ENCODE results near the gene GABBR2.

The GABBR2 gene

DNA sequence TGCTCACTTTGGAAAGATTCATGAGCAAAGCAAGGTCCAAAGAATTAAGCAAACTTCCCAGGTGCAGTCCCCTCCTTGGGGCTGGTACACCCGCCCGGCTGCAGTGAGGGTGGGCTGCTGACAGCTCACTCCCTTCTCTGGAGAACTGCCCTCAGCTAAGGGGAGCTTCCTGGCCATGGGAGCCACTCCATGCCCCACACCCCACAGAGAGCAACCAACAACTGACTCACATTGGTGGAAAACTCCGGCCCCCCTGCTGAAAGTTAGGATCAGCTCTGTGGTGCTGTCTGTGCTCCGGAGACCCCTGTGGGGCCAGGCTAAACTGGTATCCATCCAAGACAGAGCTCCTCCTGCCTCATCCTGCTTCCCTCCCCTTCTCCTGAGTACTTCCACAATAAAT, 223.0 kb downstream of the GABBR2 start:
- Histone ChIP-seq H3K79me2 (ENCODE audit: low read length) (no peaks in the 10 kb centered on the region), H3F3A (ENCODE audit: insufficient read depth, low read length) (no peaks in the 10 kb centered on the region), H3K9me2 (replicated peaks; ENCODE audit: insufficient read depth, low read length) (no peaks in the 10 kb centered on the region), H3K9ac (ENCODE audit: low read length) (no peak overlapping the region), H3K27me3 (replicated peaks; ENCODE audit: insufficient read depth, low read length) (no peaks in the 10 kb centered on the region), H3K4me2 (ENCODE audit: low read depth, low read length) (no peak overlapping the region), H2AFZ (ENCODE audit: low read length) (no peak overlapping the region), H3K4me3 (ENCODE audit: low read length) (no peak overlapping the region), H3K27ac (ENCODE audit: low read length) (no peak overlapping the region), H3K4me1 (ENCODE audit: low read length) (0 out of 2 replicates have a peak, but pooled peaks cover 4% of the 10 kb centered on the region), H3K9me3 (replicated peaks; ENCODE audit: insufficient read depth, low read length) (no peaks in the 10 kb centered on the region), H3K36me3 (replicated peaks; ENCODE audit: insufficient read depth, low read length) (no peaks in the 10 kb centered on the region), H4K20me1 (ENCODE audit: insufficient read depth, low read length) (no peaks in the 10 kb centered on the region)
- DNase-seq, result no peak
- TF ChIP-seq EZH2 (optimal IDR thresholded peaks at IDR 0.05; ENCODE audit: low read depth, low read length) (no peak), EZH2phosphoT487 (IDR thresholded peaks at IDR 0.05; ENCODE audit: low read length) (no peak)
- TF ChIP-seq, protein P1, sequence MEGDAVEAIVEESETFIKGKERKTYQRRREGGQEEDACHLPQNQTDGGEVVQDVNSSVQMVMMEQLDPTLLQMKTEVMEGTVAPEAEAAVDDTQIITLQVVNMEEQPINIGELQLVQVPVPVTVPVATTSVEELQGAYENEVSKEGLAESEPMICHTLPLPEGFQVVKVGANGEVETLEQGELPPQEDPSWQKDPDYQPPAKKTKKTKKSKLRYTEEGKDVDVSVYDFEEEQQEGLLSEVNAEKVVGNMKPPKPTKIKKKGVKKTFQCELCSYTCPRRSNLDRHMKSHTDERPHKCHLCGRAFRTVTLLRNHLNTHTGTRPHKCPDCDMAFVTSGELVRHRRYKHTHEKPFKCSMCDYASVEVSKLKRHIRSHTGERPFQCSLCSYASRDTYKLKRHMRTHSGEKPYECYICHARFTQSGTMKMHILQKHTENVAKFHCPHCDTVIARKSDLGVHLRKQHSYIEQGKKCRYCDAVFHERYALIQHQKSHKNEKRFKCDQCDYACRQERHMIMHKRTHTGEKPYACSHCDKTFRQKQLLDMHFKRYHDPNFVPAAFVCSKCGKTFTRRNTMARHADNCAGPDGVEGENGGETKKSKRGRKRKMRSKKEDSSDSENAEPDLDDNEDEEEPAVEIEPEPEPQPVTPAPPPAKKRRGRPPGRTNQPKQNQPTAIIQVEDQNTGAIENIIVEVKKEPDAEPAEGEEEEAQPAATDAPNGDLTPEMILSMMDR (IDR thresholded peaks at IDR 0.05; ENCODE audit: low read length), result no peak

GRCh38 chr9:98484162-98484561, 224.6 kb downstream of the GABBR2 start:
- Histone ChIP-seq H4K20me1 (ENCODE audit: insufficient read depth, low read length) (no peaks in the 10 kb centered on the region), H3F3A (ENCODE audit: insufficient read depth, low read length) (no peaks in the 10 kb centered on the region), H3K4me1 (ENCODE audit: low read length) (no peaks in the 10 kb centered on the region), H3K36me3 (replicated peaks; ENCODE audit: insufficient read depth, low read length) (no peaks in the 10 kb centered on the region), H3K4me2 (ENCODE audit: low read depth, low read length) (no peak overlapping the region), H3K9me3 (replicated peaks; ENCODE audit: insufficient read depth, low read length) (no peaks in the 10 kb centered on the region), H3K9ac (ENCODE audit: low read length) (no peak overlapping the region), H3K4me3 (ENCODE audit: low read length) (no peak overlapping the region), H3K27ac (ENCODE audit: low read length) (no peak overlapping the region), H2AFZ (ENCODE audit: low read length) (no peak overlapping the region), H3K79me2 (ENCODE audit: low read length) (no peaks in the 10 kb centered on the region), H3K9me2 (replicated peaks; ENCODE audit: insufficient read depth, low read length) (no peaks in the 10 kb centered on the region), H3K27me3 (replicated peaks; ENCODE audit: insufficient read depth, low read length) (no peaks in the 10 kb centered on the region)
- no peak for DNase-seq
- TF ChIP-seq, protein P1 (IDR thresholded peaks at IDR 0.05; ENCODE audit: low read length), result no peak
- TF ChIP-seq EZH2phosphoT487 (IDR thresholded peaks at IDR 0.05; ENCODE audit: low read length) (no peak), EZH2 (optimal IDR thresholded peaks at IDR 0.05; ENCODE audit: low read depth, low read length) (no peak)

DNA sequence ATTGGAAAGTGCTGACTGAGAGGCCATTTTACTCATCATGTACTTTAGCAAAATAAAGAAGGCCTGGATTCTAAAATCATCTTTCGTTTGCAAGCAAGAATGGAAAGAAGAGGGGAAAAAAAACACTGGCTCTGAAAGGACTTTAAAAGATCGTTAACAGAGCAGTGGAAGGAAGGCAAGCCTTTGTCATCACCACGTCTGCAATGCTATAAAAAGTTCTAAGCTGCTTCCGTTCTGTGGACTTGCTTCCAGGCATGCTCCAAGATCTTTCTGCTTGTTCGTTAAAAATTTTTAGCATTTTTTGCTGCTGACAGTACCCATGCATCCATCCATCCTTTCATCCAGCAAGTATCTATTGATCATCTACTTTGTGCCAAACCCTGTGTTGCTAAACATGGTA, 226.5 kb downstream of the GABBR2 start:
- DNase-seq, result no peak
- Histone ChIP-seq H3K4me2 (ENCODE audit: low read depth, low read length) (no peak overlapping the region), H4K20me1 (ENCODE audit: insufficient read depth, low read length) (no peaks in the 10 kb centered on the region), H3F3A (ENCODE audit: insufficient read depth, low read length) (no peaks in the 10 kb centered on the region), H3K36me3 (replicated peaks; ENCODE audit: insufficient read depth, low read length) (no peaks in the 10 kb centered on the region), H3K9me2 (replicated peaks; ENCODE audit: insufficient read depth, low read length) (no peaks in the 10 kb centered on the region), H3K27me3 (replicated peaks; ENCODE audit: insufficient read depth, low read length) (no peaks in the 10 kb centered on the region), H3K79me2 (ENCODE audit: low read length) (no peaks in the 10 kb centered on the region), H3K4me3 (ENCODE audit: low read length) (no peak overlapping the region), H3K27ac (ENCODE audit: low read length) (no peak overlapping the region), H3K9ac (ENCODE audit: low read length) (no peak overlapping the region), H2AFZ (ENCODE audit: low read length) (no peak overlapping the region), H3K9me3 (replicated peaks; ENCODE audit: insufficient read depth, low read length) (no peaks in the 10 kb centered on the region), H3K4me1 (ENCODE audit: low read length) (no peaks in the 10 kb centered on the region)
- TF ChIP-seq EZH2phosphoT487 (IDR thresholded peaks at IDR 0.05; ENCODE audit: low read length), result no peak
- TF ChIP-seq EZH2 (optimal IDR thresholded peaks at IDR 0.05; ENCODE audit: low read depth, low read length), result no peak
- TF ChIP-seq, protein P1 (IDR thresholded peaks at IDR 0.05; ENCODE audit: low read length), result no peak

Measured in MM.1S (cell line).